ENCODE results near the gene TEP1.

TEP1 gene

DNA sequence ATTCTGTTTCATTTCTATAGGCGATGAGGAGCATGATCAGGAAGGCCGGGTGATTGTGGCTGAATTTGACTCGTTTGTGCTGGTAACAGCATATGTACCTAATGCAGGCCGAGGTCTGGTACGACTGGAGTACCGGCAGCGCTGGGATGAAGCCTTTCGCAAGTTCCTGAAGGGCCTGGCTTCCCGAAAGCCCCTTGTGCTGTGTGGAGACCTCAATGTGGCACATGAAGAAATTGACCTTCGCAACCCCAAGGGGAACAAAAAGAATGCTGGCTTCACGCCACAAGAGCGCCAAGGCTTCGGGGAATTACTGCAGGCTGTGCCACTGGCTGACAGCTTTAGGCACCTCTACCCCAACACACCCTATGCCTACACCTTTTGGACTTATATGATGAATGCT lies 43.7 kb upstream of the TEP1 start:
- TF ChIP-seq POLR2AphosphoS5 (IDR thresholded peaks at IDR 0.05; ENCODE audit: low read depth, low read length): no peak
- TF ChIP-seq SIN3A (IDR thresholded peaks at IDR 0.05; ENCODE audit: borderline replicate concordance, insufficient read depth, low read length): no peak
- TF ChIP-seq FOXP2 (optimal IDR thresholded peaks at IDR 0.05; ENCODE audit: borderline replicate concordance, extremely low read depth, extremely low read length, insufficient read depth): no peak
- TF ChIP-seq TAF1 (IDR thresholded peaks at IDR 0.05; ENCODE audit: borderline replicate concordance, insufficient read depth, low read length): no peak

GRCh38 chr14:20455355-20456300 lies 42.3 kb upstream of the TEP1 start:
- TF ChIP-seq TAF1 (IDR thresholded peaks at IDR 0.05; ENCODE audit: borderline replicate concordance, insufficient read depth, low read length) (no peak), POLR2AphosphoS5 (IDR thresholded peaks at IDR 0.05; ENCODE audit: low read depth, low read length) (no peak), FOXP2 (optimal IDR thresholded peaks at IDR 0.05; ENCODE audit: borderline replicate concordance, extremely low read depth, extremely low read length, insufficient read depth) (no peak), REST (IDR thresholded peaks at IDR 0.05; ENCODE audit: insufficient read depth in 1 of 2, low read depth in 2 of 2, low read length in 2 of 2) (no peak), SIN3A (IDR thresholded peaks at IDR 0.05; ENCODE audit: borderline replicate concordance, insufficient read depth, low read length) (no peak)

- TF ChIP-seq POLR2AphosphoS5 (IDR thresholded peaks at IDR 0.05; ENCODE audit: low read depth, low read length) (peak; percentile 38; the same call in 1 of the 2 replicates), TAF1 (IDR thresholded peaks at IDR 0.05; ENCODE audit: borderline replicate concordance, insufficient read depth, low read length) (no peak)
Observed at GRCh38 chr14:20454516-20455354, 41.4 kb upstream of the TEP1 start, which contains the start of the genes APEX1 and OSGEP. Gene APEX1 (plus strand): TSS chr14:20455226. CDS start chr14:20455646, 420 bp downstream. Gene OSGEP (minus strand): TSS chr14:20454812. CDS start chr14:20454683, 129 bp downstream.

DNA sequence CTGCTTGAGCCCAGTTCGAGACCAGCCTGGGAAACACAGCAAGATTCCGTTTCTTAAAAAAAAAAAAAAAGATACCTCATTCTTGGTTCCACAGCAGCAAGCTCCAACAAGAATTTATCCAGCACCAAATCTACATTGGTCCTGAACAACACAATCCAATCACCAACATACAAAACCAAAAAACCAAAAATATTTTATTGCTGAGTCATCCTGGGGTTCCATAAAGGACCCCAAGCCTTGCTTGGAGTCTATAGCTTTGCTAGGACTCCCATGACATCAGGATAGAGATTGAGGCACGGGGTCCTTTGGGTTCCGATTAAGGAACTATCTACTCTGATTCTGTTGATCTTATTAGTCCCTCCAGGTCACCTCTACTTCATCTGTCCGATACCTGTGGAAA lies 33.6 kb upstream of the TEP1 start:
- TF ChIP-seq TAF1 (IDR thresholded peaks at IDR 0.05; ENCODE audit: borderline replicate concordance, insufficient read depth, low read length): no peak
- TF ChIP-seq POLR2AphosphoS5 (IDR thresholded peaks at IDR 0.05; ENCODE audit: low read depth, low read length): no peak
- TF ChIP-seq REST (IDR thresholded peaks at IDR 0.05; ENCODE audit: insufficient read depth in 1 of 2, low read depth in 2 of 2, low read length in 2 of 2): no peak
- TF ChIP-seq FOXP2 (optimal IDR thresholded peaks at IDR 0.05; ENCODE audit: borderline replicate concordance, extremely low read depth, extremely low read length, insufficient read depth): no peak
- no peak for TF ChIP-seq SIN3A (IDR thresholded peaks at IDR 0.05; ENCODE audit: borderline replicate concordance, insufficient read depth, low read length)

GRCh38 chr14:20441461-20441860 lies 28.2 kb upstream of the TEP1 start:
- TF ChIP-seq TAF1 (IDR thresholded peaks at IDR 0.05; ENCODE audit: borderline replicate concordance, insufficient read depth, low read length): no peak
- no peak for TF ChIP-seq FOXP2 (optimal IDR thresholded peaks at IDR 0.05; ENCODE audit: borderline replicate concordance, extremely low read depth, extremely low read length, insufficient read depth)
- TF ChIP-seq SIN3A (IDR thresholded peaks at IDR 0.05; ENCODE audit: borderline replicate concordance, insufficient read depth, low read length): no peak
- no peak for TF ChIP-seq POLR2AphosphoS5 (IDR thresholded peaks at IDR 0.05; ENCODE audit: low read depth, low read length)
- TF ChIP-seq REST (IDR thresholded peaks at IDR 0.05; ENCODE audit: insufficient read depth in 1 of 2, low read depth in 2 of 2, low read length in 2 of 2): no peak

All from PFSK-1 (cell line).